H1 (cell line): ENCODE measurements around the gene LARP4. TPM values are rescaled to one million over a fixed set of nuclear protein-coding genes. Genes with fewer than 3 reads are reported as not detected.

Experiments
- CTCF ChIA-PET: fragments of 300-600 bp; sonication (Branson Sonifier 250); formaldehyde crosslinking; loops from one replicate; lab custom pipeline; 2021; ENCODE audit not compliant: partially characterized antibody; lab: Charles Lee
- POLR2A ChIA-PET: fragments of 300-600 bp; sonication (Branson Sonifier 250); formaldehyde crosslinking; loops from one replicate; lab custom pipeline; 2021; ENCODE audit warnings: inconsistent platforms; ENCODE audit not compliant: partially characterized antibody; lab: Charles Lee
- DNase-seq, 2 experiments: peaks; one replicate each; pipeline versions ENCODE4 v3.0.0 to v3.0.0-alpha.2; 2010 to 2022; ENCODE audit warnings: low spot score in 2 of 2, low read depth in 1 of 2, mixed read lengths in 1 of 2
- FAIRE-seq: peaks from 2 replicates; lab custom pipeline; 2011; peaks lifted over from hg19 to GRCh38; lab: Jason Lieb, UNC
- H2AFZ ChIP-seq: 2 replicates; pipeline ENCODE4 v1.8.1; 2012; ENCODE audit warnings: low read length, inconsistent platforms
- H2AK5ac ChIP-seq: 2 replicates; pipeline ENCODE4 v1.6.1; 2013; ENCODE audit warnings: low read depth, low read length
- H2BK120ac ChIP-seq: replicated peaks from 2 replicates; pipeline ENCODE3; 2013; ENCODE audit warnings: low read depth, low read length, inconsistent platforms
- H2BK12ac ChIP-seq: 2 replicates; pipeline ENCODE4 v1.6.1; 2013; ENCODE audit warnings: low read depth, low read length
- H2BK15ac ChIP-seq: 2 replicates; pipeline ENCODE4 v1.6.1; 2013; ENCODE audit warnings: low read length
- H2BK20ac ChIP-seq: 2 replicates; pipeline ENCODE4 v1.6.1; 2013; ENCODE audit warnings: low read length
- H2BK5ac ChIP-seq: 2 replicates; pipeline ENCODE4 v1.6.1; 2013; ENCODE audit warnings: low read depth, low read length
- H3K14ac ChIP-seq: 2 replicates; pipeline ENCODE4 v1.6.1; 2013; ENCODE audit warnings: inconsistent platforms; ENCODE audit not compliant: insufficient read length
- H3K18ac ChIP-seq: 2 replicates; pipeline ENCODE4 v1.6.1; 2013; ENCODE audit warnings: low read length; ENCODE audit errors: extremely low read depth
- H3K23ac ChIP-seq: 2 replicates; pipeline ENCODE4 v1.6.1; 2013; ENCODE audit warnings: inconsistent platforms; ENCODE audit not compliant: insufficient read length
- H3K23me2 ChIP-seq: 2 replicates; pipeline ENCODE4 v1.6.1; 2013; ENCODE audit warnings: low read depth, low read length
- H3K27ac ChIP-seq: 2 replicates; pipeline ENCODE4 v1.6.1; 2011; ENCODE audit warnings: low read depth, low read length, inconsistent platforms
- H3K27me3 ChIP-seq, 4 experiments: replicated peaks in 1 of 4; 1 replicate in 1 of 4; 2 replicates in 3 of 4; pipeline versions ENCODE4 v1.6.1 to v1.8.1; 2011 to 2013; ENCODE audit warnings: low read length in 3 of 4, mild to moderate bottlenecking in 3 of 4, inconsistent platforms in 2 of 4, mixed read lengths in 2 of 4, moderate library complexity in 1 of 4; ENCODE audit not compliant: control insufficient read depth in 3 of 4, insufficient read depth in 3 of 4; ENCODE audit errors: extremely low read depth in 1 of 4
- H3K36me3 ChIP-seq, 4 experiments: 2 replicates each; pipeline versions ENCODE4 v1.6.1 to v1.8.1; 2011 to 2013; ENCODE audit warnings: mild to moderate bottlenecking in 4 of 4, low read length in 3 of 4, moderate library complexity in 2 of 4, control low read depth in 1 of 4, inconsistent platforms in 1 of 4; ENCODE audit not compliant: insufficient read depth in 4 of 4, control insufficient read depth in 2 of 4
- H3K4ac ChIP-seq: replicated peaks from 2 replicates; pipeline ENCODE3; 2013; ENCODE audit warnings: low read length, low read depth, mixed read lengths, inconsistent platforms; ENCODE audit not compliant: insufficient read length
- H3K4me1 ChIP-seq, 4 experiments: replicated peaks in 1 of 4; 1 replicate in 1 of 4; 2 replicates in 3 of 4; pipeline versions ENCODE4 v1.6.1 to v1.8.1; 2011 to 2013; ENCODE audit warnings: low read length in 3 of 4, inconsistent platforms in 2 of 4, mixed read lengths in 1 of 4; ENCODE audit not compliant: insufficient read depth in 4 of 4, control insufficient read depth in 3 of 4
- H3K4me2 ChIP-seq, 2 experiments: 2 replicates each; pipeline versions ENCODE4 v1.6.1 to v1.8.1; 2011 to 2013; ENCODE audit warnings: low read depth in 2 of 2, low read length in 2 of 2, control low read depth in 1 of 2, inconsistent platforms in 1 of 2, mild to moderate bottlenecking in 1 of 2; ENCODE audit not compliant: insufficient read depth in 1 of 2
- H3K4me3 ChIP-seq, 4 experiments: fragments of 200-600, 300-600 bp in 1 of 4; sonication (generic), shearing (Covaris generic), sonication (Bioruptor Twin) in 1 of 4; 2 replicates each; pipeline versions ENCODE4 v1.5.1 to v1.8.1; 2011 to 2016; ENCODE audit warnings: low read length in 4 of 4, low read depth in 3 of 4, control low read depth in 2 of 4, inconsistent platforms in 2 of 4, mild to moderate bottlenecking in 2 of 4, mixed read lengths in 1 of 4, moderate library complexity in 1 of 4; ENCODE audit not compliant: insufficient read depth in 2 of 4; ENCODE audit errors: extremely low read depth in 1 of 4
- H3K56ac ChIP-seq: replicated peaks from 2 replicates; pipeline ENCODE3; 2013; ENCODE audit warnings: low read depth, mild to moderate bottlenecking, mixed read lengths, low read length, inconsistent platforms; ENCODE audit not compliant: insufficient read length
- H3K79me1 ChIP-seq: 2 replicates; pipeline ENCODE4 v1.6.1; 2013; ENCODE audit warnings: low read depth, low read length, control low read depth
- H3K79me2 ChIP-seq, 2 experiments: 2 replicates each; pipeline versions ENCODE4 v1.6.1 to v1.8.1; 2012 to 2013; ENCODE audit warnings: low read length in 2 of 2, mild to moderate bottlenecking in 2 of 2, inconsistent platforms in 1 of 2; ENCODE audit not compliant: insufficient read depth in 2 of 2, control insufficient read depth in 1 of 2
- H3K9ac ChIP-seq, 4 experiments: replicated peaks in 1 of 4; 1 replicate in 1 of 4; 2 replicates in 3 of 4; pipeline versions ENCODE4 v1.6.1 to v1.8.1; 2011 to 2013; ENCODE audit warnings: low read depth in 3 of 4, low read length in 3 of 4, control low read depth in 2 of 4, mild to moderate bottlenecking in 2 of 4, moderate library complexity in 2 of 4, inconsistent platforms in 1 of 4; ENCODE audit errors: extremely low read depth in 1 of 4
- H3K9me3 ChIP-seq, 2 experiments: 2 replicates each; pipeline versions ENCODE4 v1.6.1 to v1.8.1; 2012 to 2013; ENCODE audit warnings: mild to moderate bottlenecking in 2 of 2, moderate library complexity in 2 of 2, control low read depth in 1 of 2, inconsistent platforms in 1 of 2, low read depth in 1 of 2, low read length in 1 of 2, mixed read lengths in 1 of 2; ENCODE audit not compliant: insufficient read depth in 2 of 2
- H4K20me1 ChIP-seq, 2 experiments: replicated peaks in 1 of 2; 2 replicates each; pipeline versions ENCODE3 to v1.8.1; 2011 to 2013; ENCODE audit warnings: inconsistent platforms in 2 of 2, low read length in 2 of 2, mild to moderate bottlenecking in 1 of 2; ENCODE audit not compliant: insufficient read depth in 2 of 2, control insufficient read depth in 1 of 2
- H4K5ac ChIP-seq: 2 replicates; pipeline ENCODE4 v1.6.1; 2013; ENCODE audit warnings: low read length, low read depth, mixed read lengths, inconsistent platforms; ENCODE audit not compliant: insufficient read length
- H4K8ac ChIP-seq: 2 replicates; pipeline ENCODE4 v1.8.0; 2013; ENCODE audit warnings: mild to moderate bottlenecking, moderate library complexity, low read length, inconsistent platforms; ENCODE audit not compliant: insufficient read depth; ENCODE audit errors: extremely low read depth
- H4K91ac ChIP-seq: replicated peaks from 2 replicates; pipeline ENCODE3; 2013; ENCODE audit warnings: low read length, mixed read lengths, inconsistent platforms; ENCODE audit not compliant: insufficient read length
- ASH2L ChIP-seq: fragments of 200-600, 300-600 bp; sonication (generic); IDR thresholded peaks from one replicate; pipeline ENCODE4 v1.7.1; 2017; ENCODE audit warnings: low read length
- CHD2 ChIP-seq: IDR thresholded peaks from 2 replicates; pipeline ENCODE4 v1.6.1; 2012; ENCODE audit warnings: low read length, improper control_type of control experiment
- CREB1 ChIP-seq: IDR thresholded peaks from 2 replicates; pipeline ENCODE4 v1.6.1; 2012; ENCODE audit warnings: inconsistent platforms
- CTBP2 ChIP-seq: IDR thresholded peaks from 2 replicates; pipeline ENCODE4 v1.7.0; 2011; ENCODE audit warnings: borderline replicate concordance, mild to moderate bottlenecking, moderate library complexity, mixed read lengths, low read length; ENCODE audit not compliant: insufficient read depth, insufficient read length
- HDAC2 ChIP-seq, 2 experiments: fragments of 300-600 bp in 1 of 2; sonication (generic) in 1 of 2; IDR thresholded peaks; 2 replicates each; pipeline ENCODE4 v1.6.1; 2011 to 2012; ENCODE audit warnings: low read depth in 2 of 2, low read length in 2 of 2, mild to moderate bottlenecking in 2 of 2, moderate library complexity in 2 of 2, borderline replicate concordance in 1 of 2, inconsistent platforms in 1 of 2
- HDAC6 ChIP-seq: IDR thresholded peaks from one replicate; pipeline ENCODE4 v1.7.1; 2012; ENCODE audit warnings: low read depth, mild to moderate bottlenecking, inconsistent platforms, low read length, moderate library complexity
- KDM4A ChIP-seq: IDR thresholded peaks from one replicate; pipeline ENCODE4 v1.7.1; 2012; ENCODE audit warnings: low read depth, mild to moderate bottlenecking, moderate library complexity, low read length, inconsistent platforms; ENCODE audit not compliant: severe bottlenecking
- POLR2A ChIP-seq, 2 experiments: IDR thresholded peaks; 1 replicate in 1 of 2; 2 replicates in 1 of 2; pipeline ENCODE4 v1.6.1; 2011; ENCODE audit warnings: low read depth in 2 of 2, low read length in 2 of 2, mild to moderate bottlenecking in 2 of 2; ENCODE audit errors: control extremely low read depth in 1 of 2
- SIRT6 ChIP-seq: IDR thresholded peaks from one replicate; pipeline ENCODE4 v1.7.1; 2012; ENCODE audit warnings: low read length, inconsistent platforms
- TBP ChIP-seq: IDR thresholded peaks from 2 replicates; pipeline ENCODE4 v1.6.1; 2011; ENCODE audit warnings: low read depth, low read length, improper control_type of control experiment
- WGBS, 2 experiments: shearing (Covaris generic) in 1 of 2; methylation state at CpG; one replicate each; pipeline versions ENCODE4 v1.1.6 to v1.1.7; 2013 to 2015; ENCODE audit warnings: low lambda C conversion rate in 2 of 2, mixed read lengths in 2 of 2, inconsistent platforms in 1 of 2, low coverage in 1 of 2, missing lambda C conversion rate in 1 of 2; ENCODE audit not compliant: insufficient replicate concordance in 2 of 2, insufficient coverage in 1 of 2, insufficient read length in 1 of 2; ENCODE audit errors: extremely low coverage in 1 of 2, missing lambda C conversion rate in 1 of 2; 5-methylcytosine and 5-hydroxymethylcytosine counted together
- polyA plus RNA-seq, 7 experiments: library from polyadenylated mRNA; depleted of rRNA in 3 of 7; stranded (reverse) in 5 of 7; unstranded in 2 of 7; fragments of >200 nt in 5 of 7; fragments of 200-250 nt in 2 of 7; gene quantifications; 1 replicate in 5 of 7; 2 replicates in 1 of 7; 4 replicates in 1 of 7; pipeline versions ENCODE4 v1.2.1 to v1.2.3, GENCODE V29; 2011 to 2013; ENCODE audit warnings: missing spikeins in 2 of 7, mixed read lengths in 2 of 7
- total RNA-seq: library from RNA; stranded (reverse); fragmentation: NEBNext Ultra II Directional; extraction: Animal tissue kit (Norgen Biotek cat#: 25700); gene quantifications from 2 replicates; pipeline ENCODE4 v1.2.1, GENCODE V29; 2021
- TF ChIP-seq, protein P1 (sequence below): IDR thresholded peaks from 2 replicates; pipeline ENCODE4 v1.6.1; 2012; ENCODE audit warnings: inconsistent platforms

Gene LARP4
- total and polyA plus RNA-seq, 2 of the 8 experiments (the other 6 are each of a cell fraction or from before 2014, with no cell fraction given), result 12.8 to 93.9 TPM

GRCh38 chr12:50504798-50505674 is 104.4 kb downstream of the LARP4 start, which contains the start of gene DIP2B:
Gene DIP2B, plus strand, starts transcription at chr12:50504985. Its CDS starts 156 bp downstream, at chr12:50505141.
- H3K4me1 ChIP-seq, result peaks cover 0 to 4% (median 2%) of the 10 kb centered on the region in 4 experiments; a peak in 3 of 7 replicates
- 3% methylated on average over 51 of the region's 77 CpGs; no CpG with 5 or more reads in 1 of the 2 experiments for WGBS, 2 experiments
- peak within 1 kb of the TSS; percentile 87; the same call in 1 of the 2 replicates for H4K8ac ChIP-seq
- peak within 1 kb of the TSS; percentile 87 for H2BK5ac ChIP-seq
- H3K56ac ChIP-seq, result peak within 1 kb of the TSS; percentile 88
- H2AK5ac ChIP-seq, result no peak within 1 kb of the TSS
- DNase-seq, result peak; percentile 61 to 98
- H3K27me3 ChIP-seq, result no peaks in the 10 kb centered on the region
- CTCF ChIA-PET, result interaction anchor here (0.6 to 7.6 kb wide), 39 partner anchors 8 to 259 kb away, joined by 3 to 99 read pairs (median 4); partner anchors contain the start of gene ATF1
- 0 out of 4 replicates have a peak, but pooled peaks cover 0 to 4% of the 10 kb centered on the region in 2 experiments for H3K9me3 ChIP-seq
- H4K20me1 ChIP-seq, result peaks cover 3 to 4% of the 10 kb centered on the region in 2 experiments
- no peak within 1 kb of the TSS for H2BK20ac ChIP-seq
- peaks cover 8% of the 10 kb centered on the region; the same call in 1 of the 2 replicates for H3K23me2 ChIP-seq
- FAIRE-seq, result no peak
- no peak within 1 kb of the TSS for H3K4ac ChIP-seq
- H2BK12ac ChIP-seq, result no peak within 1 kb of the TSS
- H2BK120ac ChIP-seq, result no peak within 1 kb of the TSS
- peak within 1 kb of the TSS; percentile 46 to 94 (median 92) for H3K4me3 ChIP-seq
- no peaks in the 10 kb centered on the region for H3K36me3 ChIP-seq
- 0 out of 2 replicates have a peak within 1 kb of the TSS, but pooled peaks have one; percentile 88 for H2BK15ac ChIP-seq
- peaks cover 21 to 49% of the 10 kb centered on the region in 2 experiments for H3K79me2 ChIP-seq
- peak within 1 kb of the TSS; percentile 96 for H2AFZ ChIP-seq
- H3K18ac ChIP-seq, result peak within 1 kb of the TSS; percentile 85
- peak within 1 kb of the TSS; percentile 36 to 96 (median 91) for H3K9ac ChIP-seq
- H4K5ac ChIP-seq, result peak within 1 kb of the TSS; percentile 72
- H4K91ac ChIP-seq, result no peak within 1 kb of the TSS
- H3K27ac ChIP-seq, result peak within 1 kb of the TSS; percentile 84
- peak within 1 kb of the TSS; percentile 74 to 87 for H3K4me2 ChIP-seq
- H3K79me1 ChIP-seq, result peaks cover 6% of the 10 kb centered on the region; the same call in 1 of the 2 replicates
- POLR2A ChIA-PET, result interaction anchor here (0.6 to 2.2 kb wide), 25 partner anchors 10 to 310 kb away, joined by 3 to 11 read pairs (median 3); partner anchors contain the start of gene ATF1
- H3K14ac ChIP-seq, result no peak within 1 kb of the TSS
- no peak within 1 kb of the TSS for H3K23ac ChIP-seq
- TF ChIP-seq HDAC6 (no peak), TBP (peak; percentile 47; the same call in 1 of the 2 replicates), CTBP2 (no peak), SIRT6 (no peak), KDM4A (peak; percentile 82), POLR2A (IDR thresholded peaks at IDR 0.05; ENCODE audit: control extremely low read depth in 1 of 2, low read depth in 2 of 2, low read length in 2 of 2) (peak; percentile 36 to 66), CREB1 (peak; percentile 71; the same call in 1 of the 2 replicates), CHD2 (no peak), HDAC2 (IDR thresholded peaks at IDR 0.05; ENCODE audit: borderline replicate concordance in 1 of 2, low read depth in 2 of 2, low read length in 2 of 2) (peak in 1 of 2 experiments; percentile 74; a peak in 1 of 4 replicates), ASH2L (peak; percentile 93)
- TF ChIP-seq, protein P1, sequence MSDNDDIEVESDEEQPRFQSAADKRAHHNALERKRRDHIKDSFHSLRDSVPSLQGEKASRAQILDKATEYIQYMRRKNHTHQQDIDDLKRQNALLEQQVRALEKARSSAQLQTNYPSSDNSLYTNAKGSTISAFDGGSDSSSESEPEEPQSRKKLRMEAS, result peak; percentile 78
